Activated CD8-positive, alpha-beta memory T cell treated with anti-CD3 and anti-CD28 coated beads for 4 hours (primary cell): ENCODE measurements around the gene TDRD9.
"Not testable (repeated sequence)": the region's sequence is repeated elsewhere in the genome, so short reads cannot be mapped to it uniquely, and the experiment has no call there.

Source experiments
- DNase-seq, 2 donors: peaks; one replicate each; pipeline ENCODE4 v3.0.0-alpha.2; 2020; ENCODE audit warnings: low read depth in 2 of 2

The TDRD9 gene

GRCh38 chr14:103980623-103981238, 52.5 kb downstream of the TDRD9 start:
- not testable (repeated sequence) for DNase-seq

- no peak for DNase-seq
Observed at GRCh38 chr14:103984196-103984595, 55.9 kb downstream of the TDRD9 start.

DNA sequence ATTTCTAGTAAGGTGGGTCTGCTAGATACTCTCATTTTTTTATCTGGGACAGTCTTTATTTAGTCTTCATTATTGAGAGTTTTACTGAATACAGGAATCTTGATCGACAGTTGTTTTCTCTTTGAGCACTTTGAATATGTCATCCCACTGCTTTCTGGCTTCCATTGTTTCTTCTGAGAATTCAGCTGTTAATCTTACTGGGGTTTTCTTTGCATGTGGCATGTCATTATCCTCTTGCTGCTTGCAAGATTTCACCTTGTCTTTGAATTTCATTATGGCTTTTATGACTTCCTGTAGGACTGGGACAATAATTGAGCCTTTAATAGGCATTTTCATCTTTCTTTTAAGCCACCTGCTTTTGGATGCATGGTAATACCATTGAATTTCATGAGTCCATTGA, 60.8 kb downstream of the TDRD9 start:
- DNase-seq: no peak

- DNase-seq: no peak
Observed at GRCh38 chr14:103989964-103990363, 61.7 kb downstream of the TDRD9 start.

- no peak for DNase-seq
Observed at GRCh38 chr14:103994535-103995184, 66.4 kb downstream of the TDRD9 start.

GRCh38 chr14:103995876-103996275, 67.6 kb downstream of the TDRD9 start:
- DNase-seq: no peak

DNA sequence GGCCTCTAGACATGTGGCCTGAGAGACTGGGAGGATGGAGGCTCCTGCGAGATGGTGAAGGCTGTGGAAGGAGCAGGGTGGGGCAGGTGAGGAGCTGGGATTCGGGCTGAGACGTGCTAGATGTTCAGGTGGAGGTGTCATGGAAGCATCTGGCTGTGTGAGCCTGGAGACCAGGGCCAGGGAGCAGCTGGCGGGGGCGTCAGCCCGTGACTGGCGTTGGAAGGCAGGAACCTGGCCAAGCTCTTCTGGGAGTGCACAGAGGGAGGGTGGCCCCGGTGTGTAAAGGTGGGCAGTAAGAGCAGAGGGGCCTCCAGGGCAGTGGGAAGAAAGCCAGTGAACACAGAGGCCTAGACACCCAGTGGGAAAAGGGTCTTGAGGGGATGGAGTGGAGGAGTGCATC, 69.1 kb downstream of the TDRD9 start:
- DNase-seq: no peak

DNA sequence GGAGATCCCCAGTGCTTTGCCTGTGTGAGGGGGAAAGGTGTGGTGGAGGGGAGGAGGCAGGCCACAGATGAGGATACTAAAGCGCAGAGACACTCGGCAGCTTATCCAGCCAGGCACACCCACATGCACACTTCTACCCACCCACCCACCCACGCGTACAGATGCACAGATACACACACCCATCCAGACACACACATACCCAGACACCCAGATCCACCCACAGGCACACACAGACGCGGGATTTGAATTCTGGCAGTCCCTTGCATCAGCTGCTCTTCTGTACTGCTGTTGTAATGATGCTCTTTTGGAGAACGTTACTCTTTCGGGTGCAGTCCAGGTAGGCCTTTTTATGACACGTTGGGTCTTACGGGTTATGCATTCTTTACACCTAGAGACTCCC, 69.8 kb downstream of the TDRD9 start:
- DNase-seq: no peak

DNA sequence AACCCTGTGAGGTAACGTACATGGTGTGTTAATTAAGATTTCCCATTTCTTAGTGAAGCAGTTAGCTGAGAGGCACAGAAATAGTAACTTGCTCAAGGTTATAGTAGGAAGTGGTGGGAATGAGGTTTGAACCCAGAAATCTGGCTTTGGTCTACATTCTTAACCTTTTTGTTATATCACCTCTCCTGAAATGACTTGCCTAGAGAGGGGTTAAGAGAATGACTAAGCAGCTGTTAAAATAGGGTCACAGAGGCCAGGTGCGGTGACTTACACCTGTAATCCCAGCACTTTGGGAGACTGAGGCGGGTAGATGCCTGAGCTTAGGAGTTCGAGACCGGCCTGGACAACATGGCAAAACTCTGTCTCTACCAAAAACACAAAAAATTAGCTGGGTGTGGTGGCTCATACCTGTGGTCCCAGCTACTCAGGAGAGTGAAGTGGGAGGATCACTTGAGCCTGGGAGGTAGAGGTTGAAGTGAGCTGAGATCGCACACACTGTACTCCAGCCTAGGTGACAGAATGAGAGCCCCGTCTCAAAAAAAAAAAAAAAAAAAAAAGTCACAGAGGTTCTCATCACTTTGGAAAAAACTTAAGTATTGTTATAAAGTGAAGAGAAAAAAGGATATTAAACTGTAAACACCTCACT, 71.7 kb downstream of the TDRD9 start:
- no peak for DNase-seq

DNA sequence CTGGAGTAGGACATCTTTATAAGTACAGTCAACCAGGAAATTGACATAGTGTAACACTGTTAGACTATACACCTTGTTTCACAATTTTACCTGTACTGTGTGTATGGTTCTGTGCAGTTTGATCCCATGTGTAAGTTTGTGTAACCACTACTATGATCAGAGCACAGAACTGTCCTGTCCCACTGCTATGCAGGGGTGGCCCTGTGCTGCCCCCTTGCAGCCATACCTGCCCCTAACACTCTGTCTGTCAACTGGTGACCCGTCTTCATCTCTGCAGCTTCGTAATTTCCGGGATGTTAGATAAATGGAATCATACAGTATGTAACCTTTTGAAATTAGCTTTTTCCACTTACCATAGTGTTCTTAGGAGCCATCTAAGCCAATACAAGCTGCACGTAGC, 72.7 kb downstream of the TDRD9 start:
- no peak for DNase-seq

- DNase-seq: no peak
Observed at GRCh38 chr14:104003616-104004015, 75.4 kb downstream of the TDRD9 start.

GRCh38 chr14:104004849-104005248, 76.6 kb downstream of the TDRD9 start:
- DNase-seq: no peak

GRCh38 chr14:104005489-104005888, 77.2 kb downstream of the TDRD9 start:
- no peak for DNase-seq

GRCh38 chr14:104007121-104007520, 78.9 kb downstream of the TDRD9 start:
- DNase-seq: no peak

DNA sequence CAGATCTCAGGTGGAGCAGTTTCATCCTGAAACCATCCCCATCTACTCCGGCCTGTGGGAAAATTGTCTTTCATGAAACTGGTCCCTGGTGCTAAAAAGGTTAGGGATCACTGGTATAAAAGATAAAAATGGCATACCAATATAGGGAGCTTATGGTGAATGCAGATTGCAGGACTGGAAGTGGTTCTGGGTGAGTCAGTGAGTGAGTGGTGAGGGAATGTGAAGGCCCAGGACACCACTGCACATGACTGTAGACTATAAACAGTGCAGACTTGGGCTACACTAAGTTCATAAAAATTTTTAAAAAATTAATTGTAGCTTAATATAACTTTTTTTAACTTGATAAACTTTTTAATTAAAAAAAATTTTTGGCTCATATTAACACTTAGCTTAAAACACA, 81.0 kb downstream of the TDRD9 start:
- no peak for DNase-seq

- DNase-seq: no peak
Observed at GRCh38 chr14:104011824-104012517, 83.7 kb downstream of the TDRD9 start.

DNA sequence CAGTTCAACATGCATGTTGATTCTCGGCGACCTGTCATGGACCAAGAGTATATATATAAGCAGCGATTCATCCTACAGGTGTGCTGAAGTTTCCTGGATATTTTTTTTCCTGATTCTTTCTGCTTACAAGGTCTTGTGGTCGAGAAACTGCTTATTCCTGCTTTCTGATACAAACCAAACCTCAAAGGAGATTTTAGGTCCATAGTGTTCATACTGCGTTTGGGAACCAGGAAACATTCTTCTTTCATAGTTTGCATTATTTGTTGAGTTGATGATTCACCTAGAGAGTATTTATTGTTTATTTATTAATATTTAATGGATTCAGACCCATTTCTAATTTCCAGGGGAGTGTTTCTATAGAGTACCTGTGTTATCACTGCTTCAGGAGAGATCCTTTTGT, 86.5 kb downstream of the TDRD9 start:
- no peak for DNase-seq

DNA sequence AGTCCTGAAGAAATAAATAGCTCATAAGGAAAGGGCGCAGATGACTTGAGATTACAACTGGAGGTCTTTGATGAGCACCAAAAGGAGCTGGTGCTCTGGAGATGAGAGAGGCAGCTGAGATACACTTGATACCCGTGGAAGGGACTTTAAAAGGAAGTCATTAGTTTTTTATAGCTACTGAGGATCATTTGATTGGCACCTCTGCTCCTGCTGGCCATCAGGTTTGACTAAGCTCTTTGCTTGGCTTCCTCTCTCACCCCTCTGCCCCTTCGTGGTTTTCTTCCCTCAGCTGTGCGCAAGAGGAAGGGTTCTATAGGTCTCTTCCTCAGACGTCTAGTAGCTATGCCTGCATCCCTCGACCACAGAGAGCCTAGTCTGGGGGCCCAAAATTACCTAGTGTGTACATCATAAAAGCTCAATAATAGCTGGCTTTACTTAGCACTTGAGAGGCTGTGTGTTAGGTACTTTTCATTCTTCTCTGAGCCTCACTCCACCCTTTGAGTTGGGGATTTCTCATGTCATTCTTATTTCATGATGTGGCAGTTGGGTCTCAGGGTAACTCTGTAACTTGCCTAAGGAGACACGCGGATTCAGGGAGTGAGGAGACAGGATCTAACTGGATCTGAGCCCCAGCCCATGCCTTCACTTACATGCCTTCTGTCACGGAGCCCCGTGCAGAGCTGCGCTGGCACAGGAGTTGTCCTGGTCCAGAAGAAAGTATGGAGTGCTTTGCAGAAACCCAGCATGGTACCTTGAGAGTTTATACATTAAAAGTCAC, 88.8 kb downstream of the TDRD9 start:
- no peak for DNase-seq

GRCh38 chr14:104019029-104019428, 90.8 kb downstream of the TDRD9 start:
- no peak for DNase-seq

DNA sequence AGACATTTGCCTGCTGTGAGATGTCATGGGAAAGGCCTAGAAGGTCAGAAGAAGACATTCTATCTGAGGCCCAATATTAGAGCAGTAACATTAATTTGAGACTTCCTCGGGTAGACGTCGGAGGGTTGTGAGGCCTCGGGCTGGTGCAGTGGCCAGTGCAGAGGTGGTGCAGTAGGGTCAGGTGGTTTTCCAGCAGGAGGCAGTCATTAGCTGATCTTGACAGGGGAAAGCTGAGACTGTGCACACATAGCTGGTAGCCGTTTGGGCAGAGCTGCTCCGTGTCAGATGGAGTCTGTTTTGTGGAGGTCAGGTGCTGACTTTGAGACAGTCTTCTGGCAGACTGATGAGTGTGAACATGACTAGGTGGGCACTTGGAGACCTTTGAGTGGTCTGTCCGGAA, 91.5 kb downstream of the TDRD9 start:
- DNase-seq: no peak

GRCh38 chr14:104020471-104020870, 92.2 kb downstream of the TDRD9 start:
- DNase-seq: no peak
